GM19035 (cell line): Measurements from ENCODE around the gene ZNF695.
"Not testable (repeated sequence)": the region's sequence is repeated elsewhere in the genome, so short reads cannot be mapped to it uniquely, and the experiment has no call there.

ENCODE experiments used
- ATAC-seq: cut with Tn5 transposase; IDR thresholded peaks from one replicate; pipeline ENCODE4 v1.9.1; 2021; ENCODE audit not compliant: unreplicated experiment

ZNF695 gene

DNA sequence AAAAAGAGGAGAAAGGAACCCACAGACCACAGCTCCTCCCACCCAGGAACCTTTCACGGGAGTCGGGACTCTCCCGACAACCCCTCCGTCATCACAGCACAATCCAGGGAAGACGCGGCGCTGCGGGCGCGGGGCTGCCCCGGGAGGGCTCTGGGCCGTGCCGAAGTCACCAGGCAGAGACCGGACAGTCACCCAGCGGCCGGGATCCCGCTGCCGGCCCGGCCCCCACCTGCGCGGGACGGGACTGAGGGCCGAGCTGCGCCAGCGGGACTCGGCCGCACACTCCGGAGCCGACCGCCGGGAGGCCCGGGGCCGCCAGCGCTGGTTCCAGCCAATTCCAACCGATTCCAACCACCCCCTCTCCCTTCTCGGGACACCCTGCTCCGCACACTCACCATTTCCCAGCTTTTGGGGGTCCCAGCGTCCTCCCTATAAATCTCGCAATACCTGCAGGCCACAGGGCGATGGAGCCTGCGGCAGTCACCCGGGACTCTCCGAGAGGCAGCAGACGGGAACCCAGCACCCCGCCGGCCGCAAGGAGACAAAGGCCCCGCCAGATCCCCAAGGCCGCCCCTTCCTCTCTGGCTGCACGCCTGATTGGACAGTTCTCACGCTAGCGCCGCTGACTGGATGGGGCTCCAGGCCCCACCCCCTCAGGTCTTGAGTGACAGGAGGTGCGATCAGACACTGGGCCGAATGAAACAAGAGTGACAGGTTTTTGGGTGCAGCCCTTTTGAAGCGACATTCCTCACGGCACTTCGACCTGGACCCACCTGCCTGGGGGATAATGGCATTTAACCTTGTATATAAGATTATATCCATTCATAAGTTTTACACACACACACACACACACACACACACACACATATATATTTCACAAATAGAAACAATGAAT lies at the start of gene ZNF695:
Gene ZNF695, minus strand, starts transcription at position 547 of the 895 bp plus-strand sequence. Its CDS starts 149 bp downstream, at position 398.
- peak; percentile 99 for ATAC-seq

DNA sequence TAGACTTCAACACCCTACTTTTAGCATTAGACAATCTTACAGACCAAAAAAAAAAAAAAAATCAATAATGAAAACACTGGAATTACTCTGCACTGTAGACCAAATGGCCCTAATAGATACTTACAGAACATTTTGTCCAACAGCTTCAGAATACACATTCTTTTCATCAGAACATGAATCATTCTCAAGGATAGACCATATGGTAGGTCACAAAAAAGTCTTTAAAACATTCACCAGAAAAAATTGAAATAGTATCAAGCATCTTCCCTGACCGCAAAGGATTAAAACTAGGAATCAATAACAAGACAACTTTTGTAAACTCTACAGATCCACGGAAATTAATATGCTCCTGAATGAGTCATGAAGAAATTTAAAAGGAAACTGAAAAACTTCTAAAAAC lies 48.2 kb upstream of the ZNF695 start:
- ATAC-seq = no peak

DNA sequence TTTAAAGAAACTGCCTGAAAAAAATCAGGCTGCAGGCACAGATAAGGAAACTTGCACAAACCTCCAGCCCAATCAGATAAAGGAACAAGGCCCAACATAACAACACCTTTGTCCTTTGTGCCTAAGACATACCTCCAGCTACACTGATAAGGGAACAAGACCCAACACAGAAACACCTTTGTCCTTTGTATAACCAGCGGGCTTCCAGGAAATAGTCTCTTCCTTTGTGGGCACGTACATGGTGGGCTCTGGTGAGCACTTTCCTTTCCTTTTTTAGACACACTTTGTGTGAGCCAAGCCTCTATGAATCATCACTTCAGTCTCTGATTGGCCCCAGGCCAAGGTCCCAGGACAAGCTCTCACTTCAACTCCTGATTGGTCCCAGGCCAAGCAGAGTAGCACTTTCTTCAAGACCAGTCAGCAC lies 47.1 kb upstream of the ZNF695 start:
- no peak for ATAC-seq

DNA sequence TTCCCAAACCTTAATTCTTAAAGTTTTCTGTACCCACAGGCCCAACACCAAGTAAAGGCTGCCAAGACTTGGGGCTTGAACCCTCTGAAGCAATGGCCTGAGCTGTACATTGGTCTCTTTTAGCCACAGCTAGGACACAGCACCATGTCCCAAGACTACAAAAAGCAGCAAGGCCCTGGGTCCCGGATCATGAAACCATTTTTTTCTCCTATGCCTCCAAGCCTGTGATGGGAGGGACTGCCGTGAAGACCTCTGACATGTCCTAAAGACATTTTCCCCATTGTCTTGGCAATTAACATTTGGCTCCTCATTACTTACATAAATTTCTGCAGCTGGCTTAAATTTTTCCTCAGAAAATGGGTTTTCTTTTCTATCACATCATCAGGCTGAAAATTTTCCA lies 39.8 kb upstream of the ZNF695 start:
- ATAC-seq = no peak

DNA sequence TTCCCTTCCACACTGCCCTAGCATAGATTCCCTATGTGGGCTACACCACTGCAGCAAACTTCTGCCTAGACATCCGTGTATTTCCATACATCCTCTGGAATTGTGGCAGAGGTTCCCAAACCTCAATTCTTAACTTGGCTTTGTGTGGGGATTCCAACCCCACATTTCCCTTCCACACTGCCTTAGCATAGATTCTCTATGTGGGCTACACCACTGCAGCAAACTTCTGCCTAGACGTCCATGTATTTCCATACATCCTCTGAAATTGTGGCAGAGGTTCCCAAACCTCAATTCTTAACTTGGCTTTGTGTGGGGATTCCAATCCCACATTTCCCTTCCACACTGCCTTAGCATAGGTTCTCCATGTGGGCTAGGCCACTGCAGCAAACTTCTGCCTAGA lies 39.4 kb upstream of the ZNF695 start:
- ATAC-seq = no peak

DNA sequence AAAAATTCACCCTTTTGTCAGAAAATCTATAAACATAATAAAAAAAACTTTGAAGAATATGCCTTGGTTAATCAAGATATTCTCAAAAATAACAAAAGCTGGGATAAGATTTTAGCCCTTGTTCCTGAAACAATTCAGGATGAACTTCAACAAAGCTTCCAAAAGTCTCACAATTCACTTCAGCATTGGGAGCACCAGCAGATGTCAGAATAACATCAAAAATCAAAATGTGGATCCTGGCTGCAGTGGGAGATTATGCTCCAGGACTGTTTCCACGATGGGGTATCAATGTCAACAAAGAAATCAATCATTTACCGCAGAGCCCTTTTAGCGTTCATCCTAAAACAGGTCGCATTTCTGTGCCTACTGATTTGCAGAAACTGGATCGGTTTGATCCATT lies 35.5 kb upstream of the ZNF695 start:
- ATAC-seq = no peak

DNA sequence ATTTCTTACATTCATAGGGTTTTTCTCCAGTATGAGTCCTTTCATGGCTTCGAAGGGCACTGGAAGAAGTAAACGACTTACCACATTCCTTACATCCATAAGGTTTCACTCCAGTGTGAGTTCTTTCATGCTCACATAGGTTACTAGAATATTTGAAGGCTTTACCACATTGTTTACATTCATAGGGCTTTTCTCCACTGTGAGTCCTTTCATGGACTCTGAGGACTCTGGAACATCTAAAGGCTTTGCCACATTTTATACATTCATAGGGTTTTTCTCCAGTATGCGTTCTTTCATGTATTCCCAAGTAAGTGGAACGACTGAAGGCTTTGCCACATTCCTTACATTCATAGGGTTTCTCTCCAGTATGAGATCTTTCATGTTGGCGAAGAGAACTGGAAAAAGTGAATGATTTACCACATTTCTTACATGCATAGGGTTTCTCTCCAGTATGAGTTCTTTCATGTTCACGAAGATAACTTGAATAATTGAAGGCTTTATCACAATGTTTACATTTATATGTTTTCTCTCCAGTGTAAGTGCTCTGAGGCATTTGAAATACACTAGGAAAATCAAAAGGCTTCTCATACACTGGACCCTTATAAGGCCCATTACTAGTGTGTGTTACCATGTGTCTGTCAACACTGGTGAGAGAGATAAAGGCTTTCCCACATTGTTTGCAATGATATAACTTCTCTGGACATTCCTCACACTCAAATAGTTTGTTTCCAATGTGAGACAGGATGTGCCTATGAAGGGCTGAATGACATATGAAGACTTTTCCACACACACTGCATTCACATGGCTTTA lies 29.9 kb upstream of the ZNF695 start:
- no peak for ATAC-seq

DNA sequence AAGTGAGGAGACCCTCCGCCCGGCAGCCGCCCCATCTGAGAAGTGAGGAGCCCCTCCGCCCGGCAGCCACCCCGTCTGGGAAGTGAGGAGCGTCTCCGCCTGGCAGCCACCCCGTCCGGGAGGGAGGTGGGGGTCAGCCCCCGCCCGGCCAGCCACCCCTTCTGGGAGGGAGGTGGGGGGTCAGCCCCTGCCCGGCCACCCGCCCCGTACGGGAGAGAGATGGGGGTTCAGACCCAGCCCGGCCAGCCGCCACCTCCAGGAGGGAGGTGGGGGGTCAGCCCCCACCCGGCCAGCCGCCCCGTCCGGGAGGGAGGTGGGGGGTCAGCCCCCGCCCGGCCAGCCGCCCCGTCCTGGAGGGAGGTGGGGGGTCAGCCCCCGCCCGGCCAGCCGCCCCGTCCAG lies 24.4 kb upstream of the ZNF695 start:
- ATAC-seq = not testable (repeated sequence)

DNA sequence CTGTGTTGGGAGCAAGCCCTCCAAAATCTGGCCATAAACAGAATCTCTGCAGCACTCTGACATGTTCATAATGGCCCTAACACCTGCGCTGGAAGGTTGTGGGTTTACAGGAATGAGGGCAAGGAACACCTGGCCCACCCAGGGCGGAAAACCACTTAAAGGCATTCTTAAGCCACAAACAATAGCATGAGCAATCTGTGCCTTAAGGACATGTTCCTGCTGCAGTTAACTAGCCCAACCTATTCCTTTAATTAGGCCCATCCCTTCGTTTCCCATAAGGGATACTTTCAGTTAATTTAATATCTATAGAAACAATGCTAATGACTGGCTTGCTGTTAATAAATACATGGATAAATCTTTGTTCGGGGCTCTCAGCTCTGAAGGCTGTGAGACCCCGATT lies 16.8 kb upstream of the ZNF695 start:
- not testable (repeated sequence) for ATAC-seq

DNA sequence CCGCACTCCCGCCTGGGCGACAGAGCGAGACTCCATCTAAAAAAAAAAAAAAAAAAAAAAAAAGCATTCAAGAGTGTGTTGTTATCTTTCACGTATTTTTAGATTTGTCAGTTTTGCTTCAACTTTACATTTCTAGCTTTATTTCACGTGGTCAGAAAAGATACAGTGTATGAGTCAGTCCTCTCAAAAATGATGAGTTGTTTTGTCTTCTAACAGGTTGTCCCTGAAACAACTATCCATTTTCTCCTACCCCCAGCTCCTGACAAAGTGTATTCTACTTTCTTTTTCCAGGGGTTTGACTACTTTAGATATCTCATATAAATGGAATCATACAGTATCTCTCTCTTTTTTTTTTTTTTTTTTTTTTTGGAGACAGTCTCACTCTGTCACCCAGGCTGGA lies 5.5 kb upstream of the ZNF695 start:
- ATAC-seq = no peak

DNA sequence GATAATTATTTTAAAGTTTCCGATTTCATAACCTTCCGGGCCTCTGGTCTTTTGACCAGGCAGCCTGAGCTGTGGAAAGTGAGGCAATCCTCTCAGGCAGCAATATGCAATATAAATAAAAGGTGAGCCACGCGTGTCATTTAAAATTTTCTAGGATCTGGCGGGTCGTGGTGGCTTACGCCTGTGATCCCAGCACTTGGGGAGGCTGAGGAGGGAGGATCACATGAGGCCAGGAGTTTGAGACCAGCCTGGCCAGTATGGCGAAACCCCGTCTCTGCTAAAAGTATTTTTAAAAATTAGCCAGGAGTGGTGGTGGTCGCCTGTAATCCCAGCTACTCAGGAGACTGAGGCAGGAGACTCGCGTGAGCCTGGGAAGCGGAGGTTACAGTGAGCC lies 546 bp upstream of the ZNF695 start:
- no peak for ATAC-seq

DNA sequence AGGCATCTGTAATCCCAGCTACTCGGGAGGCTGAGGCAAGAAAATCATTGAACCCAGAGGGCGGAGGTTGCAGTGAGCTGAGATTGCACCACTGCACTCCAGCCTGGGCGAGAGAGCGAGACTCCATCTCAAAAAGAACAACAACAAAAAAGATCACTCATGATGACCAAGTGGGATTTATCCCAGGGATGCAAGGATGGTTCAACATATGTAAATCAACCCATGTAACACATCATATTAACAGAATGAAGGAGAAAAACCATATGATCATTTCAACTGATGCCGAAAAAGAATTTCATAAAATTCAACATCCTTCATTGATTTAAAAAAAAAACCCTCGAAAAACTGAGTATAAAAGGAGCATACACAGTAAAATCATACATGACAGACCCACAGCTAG lies 3.8 kb downstream of the ZNF695 start:
- not testable (repeated sequence) for ATAC-seq

DNA sequence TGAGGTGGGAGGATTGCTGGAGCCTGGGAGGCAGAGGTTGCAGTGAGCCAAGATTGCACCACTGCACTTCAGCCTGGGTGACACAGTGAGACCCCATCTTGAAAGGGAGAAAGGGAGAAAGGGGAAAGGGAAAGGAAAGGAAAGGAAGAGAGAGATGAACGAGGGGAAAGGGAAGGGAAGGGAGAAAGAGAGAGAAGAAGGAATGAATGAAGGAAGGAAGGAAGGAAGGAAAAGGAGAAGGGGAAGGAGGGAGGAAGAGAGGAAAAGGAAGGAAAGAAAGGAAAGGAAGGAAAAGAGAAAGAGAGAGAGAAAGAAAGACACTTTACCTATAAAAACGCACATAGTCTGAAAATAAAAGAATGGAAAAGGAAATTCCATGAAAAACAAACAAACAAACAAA lies 18.0 kb downstream of the ZNF695 start:
- ATAC-seq = no peak

DNA sequence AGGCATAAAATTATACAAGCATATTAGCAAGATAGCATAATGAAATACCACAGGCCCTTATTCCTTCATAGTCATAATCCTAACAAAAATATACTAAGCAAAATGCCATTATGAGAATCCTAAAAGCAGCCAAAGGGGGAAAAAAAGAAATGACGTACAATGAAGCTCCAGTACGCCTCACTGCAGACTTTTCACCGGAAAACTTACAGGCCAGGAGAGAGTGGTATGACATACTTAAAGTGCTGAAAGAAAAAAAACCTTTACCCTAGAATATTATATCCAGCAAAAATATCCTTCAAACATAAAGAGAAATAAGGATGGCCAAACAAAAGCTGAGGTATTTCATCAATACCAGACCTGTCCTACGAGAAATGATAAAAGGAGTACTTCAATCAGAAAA lies 19.5 kb downstream of the ZNF695 start:
- no peak for ATAC-seq

DNA sequence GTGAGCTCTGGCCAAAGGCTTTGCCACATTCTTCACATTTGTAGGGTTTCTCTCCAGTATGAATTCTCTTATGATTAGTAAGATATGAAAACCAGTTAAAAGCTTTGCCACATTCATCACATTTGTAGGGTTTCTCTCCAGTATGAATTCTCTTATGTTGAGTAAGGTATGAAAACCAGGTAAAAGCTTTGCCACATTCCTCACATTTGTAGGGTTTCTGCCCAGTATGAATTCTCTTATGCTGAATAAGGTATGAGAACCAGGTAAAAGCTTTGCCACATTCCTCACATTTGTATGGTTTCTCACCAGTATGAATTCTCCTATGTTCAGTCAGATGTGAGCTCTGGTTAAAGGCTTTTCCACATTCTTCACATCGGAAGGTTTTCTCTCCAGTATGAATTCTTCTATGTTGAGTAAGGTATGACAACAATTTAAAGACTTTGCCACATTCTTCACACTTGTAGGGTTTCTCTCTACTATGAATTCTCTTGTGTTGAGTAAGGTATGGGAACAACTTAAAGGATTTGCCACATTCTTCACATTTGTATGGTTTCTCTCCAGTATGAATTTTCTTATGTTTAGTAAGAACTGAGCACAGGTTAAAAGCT lies 20.7 kb downstream of the ZNF695 start:
- no peak for ATAC-seq

DNA sequence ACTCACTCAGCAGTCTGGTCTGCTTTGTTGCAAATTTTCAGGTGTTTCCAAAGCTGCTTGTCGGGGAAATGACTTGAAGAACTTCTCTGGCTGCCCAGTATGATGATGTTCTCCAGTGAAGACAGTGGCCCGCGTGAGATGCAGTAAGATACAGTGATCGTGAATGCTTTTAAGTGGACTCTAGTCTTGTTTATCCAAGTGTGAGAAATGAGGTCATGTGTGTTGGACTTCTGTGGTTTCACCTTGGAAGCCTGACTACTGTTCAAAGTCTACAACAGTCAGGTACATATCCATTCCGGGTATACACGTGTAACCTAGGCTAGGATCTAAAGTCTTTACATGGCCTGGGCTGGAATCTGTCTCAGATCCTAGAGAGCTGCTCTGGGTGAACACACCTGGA lies 29.1 kb downstream of the ZNF695 start:
- no peak for ATAC-seq

DNA sequence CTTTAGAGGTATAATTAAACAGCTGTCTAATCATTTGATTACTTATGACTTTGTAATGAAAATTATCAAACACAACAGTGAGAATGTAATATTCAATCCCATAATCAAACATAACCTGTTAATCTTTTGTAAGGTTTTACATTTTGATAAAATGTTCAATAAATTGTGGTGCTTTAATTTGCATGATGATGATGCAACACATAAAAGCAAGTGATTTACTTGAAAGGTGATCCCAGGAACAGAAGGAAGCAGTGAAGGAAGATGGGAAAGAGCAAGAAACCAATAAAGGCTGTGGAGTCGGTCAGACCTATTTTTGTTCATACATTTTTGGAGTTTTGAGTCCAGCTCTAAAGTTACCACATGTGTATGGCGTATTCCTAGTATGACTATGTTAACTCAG lies 29.6 kb downstream of the ZNF695 start:
- ATAC-seq = no peak

DNA sequence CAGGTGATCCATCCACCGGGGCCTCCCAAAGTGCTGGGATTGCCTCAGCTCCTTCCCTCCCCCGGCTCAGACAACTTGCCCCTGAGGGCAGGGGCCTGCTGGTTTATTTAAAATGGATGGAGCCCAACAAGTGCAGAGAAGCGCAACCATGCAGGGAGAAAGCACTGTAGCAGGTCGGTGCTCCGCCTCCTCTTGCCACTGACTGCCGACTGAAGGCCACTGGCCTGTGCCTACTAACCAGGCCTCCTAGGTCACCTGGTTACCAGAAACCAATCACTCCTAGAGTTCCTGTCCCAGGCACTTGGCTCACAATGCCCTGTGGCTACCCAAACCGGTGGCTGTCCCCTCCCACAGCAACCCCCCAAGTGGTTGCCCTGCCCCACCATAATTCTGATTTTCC lies 35.9 kb downstream of the ZNF695 start:
- no peak for ATAC-seq

DNA sequence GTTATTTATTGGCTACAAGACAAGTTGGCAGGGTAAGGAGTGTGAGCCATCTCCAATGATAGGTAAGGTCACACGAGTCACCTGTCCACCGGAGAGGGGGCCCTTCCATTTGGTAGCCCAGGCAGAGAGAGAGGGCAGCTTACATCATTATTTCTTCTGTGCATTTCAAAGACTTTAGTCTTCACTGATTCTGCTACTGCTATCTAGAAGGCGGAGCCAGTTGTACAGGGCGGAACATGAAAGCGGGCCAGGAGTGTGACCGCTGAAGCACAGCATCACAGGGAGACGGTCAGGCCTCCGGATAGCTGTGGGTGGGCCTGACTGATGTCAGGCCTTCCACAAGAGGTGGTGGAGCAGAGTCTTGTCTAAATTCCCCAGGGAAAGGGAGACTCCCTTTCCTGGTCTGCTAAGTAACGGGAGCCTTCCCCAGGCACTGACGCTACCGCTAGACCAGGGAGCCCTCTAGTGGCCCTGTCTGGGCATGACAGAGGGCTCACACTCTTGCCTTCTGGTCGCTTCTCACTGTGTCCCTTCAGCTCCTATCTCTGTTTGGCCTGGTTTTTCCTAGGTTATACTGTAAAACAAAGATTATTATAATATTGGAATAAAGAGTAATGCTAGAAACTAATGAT lies 36.7 kb downstream of the ZNF695 start:
- no peak for ATAC-seq

DNA sequence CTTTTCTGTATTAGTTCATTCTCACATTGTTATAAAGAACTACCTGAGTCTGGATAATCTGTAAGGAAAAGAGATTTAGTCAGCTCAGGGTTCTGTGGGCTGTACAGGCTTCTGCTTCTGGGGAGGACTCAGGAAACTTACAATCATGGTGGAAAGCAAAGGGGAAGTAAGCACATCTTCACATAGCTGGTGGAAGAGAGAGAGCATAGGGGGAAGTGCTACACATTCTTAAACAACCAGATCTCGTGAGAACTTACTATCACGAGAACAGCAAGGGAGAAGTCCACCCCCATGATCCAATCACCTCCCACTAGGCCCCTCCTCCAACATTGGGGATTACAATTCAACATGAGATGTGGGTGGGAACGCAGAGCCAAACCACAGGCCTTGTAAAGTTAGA lies 38.2 kb downstream of the ZNF695 start:
- no peak for ATAC-seq

DNA sequence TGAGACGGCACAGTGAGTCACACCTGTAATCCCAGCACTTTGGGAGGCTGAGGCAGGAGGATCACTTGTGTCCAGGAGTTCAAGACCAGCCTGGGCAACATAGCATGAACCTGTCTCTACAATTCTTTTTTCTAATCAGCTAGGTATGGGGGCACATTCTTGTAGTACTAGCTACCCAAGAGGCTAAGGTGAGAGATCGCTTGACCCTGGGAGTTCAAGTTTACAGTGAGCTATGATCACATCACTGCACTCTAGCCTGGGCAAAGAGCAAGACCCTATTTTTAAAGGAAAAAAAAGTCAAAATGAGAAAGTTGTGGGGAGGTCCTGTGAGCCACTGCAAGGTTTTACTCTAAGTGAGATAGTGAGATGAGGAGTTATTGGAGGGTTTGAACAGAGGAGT lies 41.4 kb downstream of the ZNF695 start:
- no peak for ATAC-seq
